Smooth muscle cell of the umbilical artery (primary cell): ENCODE data around the gene EXOC3L1. TPM values are rescaled to one million over a fixed set of nuclear protein-coding genes. Genes with fewer than 3 reads are reported as not detected.

Experiments used
- total RNA-seq: library from RNA; depleted of rRNA; stranded (reverse); fragments of >200 nt; gene quantifications from 2 replicates; pipeline ENCODE4 v1.2.3, GENCODE V29; 2014

EXOC3L1 gene
- not detected in 2 replicates for total RNA-seq

GRCh38 chr16:67190041-67190440 is at the start of gene EXOC3L1:
Gene EXOC3L1, minus strand, starts transcription at chr16:67190136. Its CDS starts 460 bp downstream, at chr16:67189676.

GRCh38 chr16:67226804-67227566 is 37.0 kb upstream of the EXOC3L1 start, which contains the start of gene TMEM208:
Gene TMEM208, plus strand, starts transcription at chr16:67227130. Its CDS starts 89 bp downstream, at chr16:67227219.

GRCh38 chr16:67199011-67199807 is 9.3 kb upstream of the EXOC3L1 start, which contains the start of gene ELMO3:
Gene ELMO3, plus strand, starts transcription at chr16:67199131. Its CDS starts 196 bp downstream, at chr16:67199327.

GRCh38 chr16:67191995-67192681 is 2.2 kb upstream of the EXOC3L1 start, which contains the start of gene E2F4:
Gene E2F4, plus strand, starts transcription at chr16:67192155. Its CDS starts 73 bp downstream, at chr16:67192228.

GRCh38 chr16:67183627-67184452 is 6.1 kb downstream of the EXOC3L1 start, which contains the start of gene MATCAP1:
Gene MATCAP1, minus strand, starts transcription at chr16:67183963. Its CDS starts 3,353 bp downstream, at chr16:67180610.

GRCh38 chr16:67170168-67170948 is 19.6 kb downstream of the EXOC3L1 start, which contains the start of gene NOL3:
Gene NOL3, plus strand, starts transcription at chr16:67170538.

GRCh38 chr16:67164599-67165061 is 25.3 kb downstream of the EXOC3L1 start, which contains the start of gene HSF4:
Gene HSF4, plus strand, starts transcription at chr16:67164745. Its CDS starts 67 bp downstream, at chr16:67164812.

GRCh38 chr16:67150833-67151396 is 39.0 kb downstream of the EXOC3L1 start, which contains the start of gene B3GNT9:
Gene B3GNT9, minus strand, starts transcription at chr16:67150998. Its CDS starts 513 bp downstream, at chr16:67150485.

Other genes starting within 250 kb of the EXOC3L1 start
- 0.65 and 0.89 TPM in 2 replicates for gene CES3, start 228.9 kb downstream of the EXOC3L1 start, total RNA-seq
- gene CES4A, start 201.5 kb downstream of the EXOC3L1 start, total RNA-seq = 1.3 and 3.0 TPM in 2 replicates
- 98.3 and 162 TPM in 2 replicates for gene CBFB, start 161.0 kb downstream of the EXOC3L1 start, total RNA-seq
- gene PHAF1, start 80.2 kb downstream of the EXOC3L1 start, total RNA-seq = 12.2 and 20.3 TPM in 2 replicates
- gene B3GNT9, start 39.1 kb downstream of the EXOC3L1 start, total RNA-seq = 33.4 and 51.1 TPM in 2 replicates
- gene TRADD, start 30.2 kb downstream of the EXOC3L1 start, total RNA-seq = 16.5 and 19.0 TPM in 2 replicates
- gene FBXL8, start 30.2 kb downstream of the EXOC3L1 start, total RNA-seq = 11.6 and 13.1 TPM in 2 replicates
- gene HSF4, start 25.4 kb downstream of the EXOC3L1 start, total RNA-seq = 6.5 and 7.9 TPM in 2 replicates
- 21.1 and 22.9 TPM in 2 replicates for gene NOL3, start 19.6 kb downstream of the EXOC3L1 start, total RNA-seq
- gene MATCAP1, start 6.2 kb downstream of the EXOC3L1 start, total RNA-seq = 9.8 and 12.4 TPM in 2 replicates
- 68.0 and 85.7 TPM in 2 replicates for gene E2F4, start 2.0 kb upstream of the EXOC3L1 start, total RNA-seq
- gene ELMO3, start 9.0 kb upstream of the EXOC3L1 start, total RNA-seq = 0.30 and 0.42 TPM in 2 replicates
- gene TMEM208, start 37.0 kb upstream of the EXOC3L1 start, total RNA-seq = 26.4 and 61.5 TPM in 2 replicates
- gene FHOD1, start 57.3 kb upstream of the EXOC3L1 start, total RNA-seq = 8.0 and 25.0 TPM in 2 replicates
- gene SLC9A5, start 58.8 kb upstream of the EXOC3L1 start, total RNA-seq = 1.5 and 2.4 TPM in 2 replicates
- 13.1 and 28.2 TPM in 2 replicates for gene PLEKHG4, start 89.4 kb upstream of the EXOC3L1 start, total RNA-seq
- not detected in 2 replicates for gene KCTD19, start 136.6 kb upstream of the EXOC3L1 start, total RNA-seq
- not detected in 2 replicates for gene LRRC36, start 136.7 kb upstream of the EXOC3L1 start, total RNA-seq
- 0.46 and 0.59 TPM in 2 replicates for gene TPPP3, start 203.4 kb upstream of the EXOC3L1 start, total RNA-seq
- 5.6 and 6.4 TPM in 2 replicates for gene ZDHHC1, start 226.3 kb upstream of the EXOC3L1 start, total RNA-seq
- gene HSD11B2, start 241.0 kb upstream of the EXOC3L1 start, total RNA-seq = 0.59 TPM in 1 of 2 replicates, not detected in the other